ENCODE measurements around the gene KCNN3. TPM values are rescaled to one million over a fixed set of nuclear protein-coding genes. Genes with fewer than 3 reads are reported as not detected.

Gene KCNN3
- total and polyA plus RNA-seq, 2 of the 8 experiments (the other 6 are each of a cell fraction or from before 2014, with no cell fraction given), result 2.8 to 3.7 TPM

- Histone ChIP-seq H2AK5ac (ENCODE audit: low read depth, low read length) (no peak overlapping the region), H2BK120ac (replicated peaks; ENCODE audit: low read depth, low read length) (no peak overlapping the region), H3K4me1 (replicated peaks in 1 of 4; ENCODE audit: control insufficient read depth in 3 of 4, insufficient read depth in 4 of 4, low read length in 3 of 4) (peaks cover 10 to 30% (median 13%) of the 10 kb centered on the region in 4 experiments; a peak in 6 of 7 replicates), H3K56ac (replicated peaks; ENCODE audit: insufficient read length, low read depth, low read length) (no peak overlapping the region), H3K9ac (replicated peaks in 1 of 4; ENCODE audit: extremely low read depth in 1 of 4, low read depth in 3 of 4, low read length in 3 of 4) (no peak overlapping the region), H3K79me1 (ENCODE audit: low read depth, low read length) (no peaks in the 10 kb centered on the region), H2BK12ac (ENCODE audit: low read depth, low read length) (peak overlapping the region; percentile 63; the same call in 1 of the 2 replicates), H3K23ac (ENCODE audit: insufficient read length) (no peak overlapping the region), H3K27me3 (replicated peaks in 1 of 4; ENCODE audit: control insufficient read depth in 3 of 4, extremely low read depth in 1 of 4, insufficient read depth in 3 of 4, low read length in 3 of 4) (peaks cover 0 to 2% (median 0%) of the 10 kb centered on the region in 4 experiments; a peak in 1 of 7 replicates), H2BK20ac (ENCODE audit: low read length) (no peak overlapping the region), H3K14ac (ENCODE audit: insufficient read length) (no peak overlapping the region), H2BK15ac (ENCODE audit: low read length) (no peak overlapping the region; the same call in 1 of the 2 replicates), H3K4me2 (ENCODE audit: insufficient read depth in 1 of 2, low read depth in 2 of 2, low read length in 2 of 2) (no peak overlapping the region; a peak in 1 of 4 replicates), H2BK5ac (ENCODE audit: low read depth, low read length) (0 out of 2 replicates have a peak overlapping the region, but pooled peaks have one; percentile 21), H2AFZ (ENCODE audit: low read length) (no peak overlapping the region), H4K91ac (replicated peaks; ENCODE audit: insufficient read length, low read length) (no peak overlapping the region), H3K4ac (replicated peaks; ENCODE audit: insufficient read length, low read depth, low read length) (no peak overlapping the region), H3K36me3 (ENCODE audit: control insufficient read depth in 2 of 4, insufficient read depth in 4 of 4, low read length in 3 of 4) (no peaks in the 10 kb centered on the region), H3K9me3 (ENCODE audit: insufficient read depth in 2 of 2, low read depth in 1 of 2, low read length in 1 of 2) (no peaks in the 10 kb centered on the region), H3K18ac (ENCODE audit: extremely low read depth, low read length) (no peak overlapping the region), H4K5ac (ENCODE audit: insufficient read length, low read depth, low read length) (no peak overlapping the region), H4K8ac (ENCODE audit: extremely low read depth, insufficient read depth, low read length) (no peak overlapping the region; the same call in 1 of the 2 replicates), H3K79me2 (ENCODE audit: control insufficient read depth in 1 of 2, insufficient read depth in 2 of 2, low read length in 2 of 2) (no peaks in the 10 kb centered on the region), H3K23me2 (ENCODE audit: low read depth, low read length) (no peaks in the 10 kb centered on the region), H3K4me3 (ENCODE audit: extremely low read depth in 1 of 4, insufficient read depth in 2 of 4, low read depth in 3 of 4, low read length in 4 of 4) (no peak overlapping the region), H3K27ac (ENCODE audit: low read depth, low read length) (no peak overlapping the region), H4K20me1 (replicated peaks in 1 of 2; ENCODE audit: control insufficient read depth in 1 of 2, insufficient read depth in 2 of 2, low read length in 2 of 2) (no peaks in the 10 kb centered on the region)
- ChIA-PET POLR2A (ENCODE audit: partially characterized antibody) (interaction anchor here (0.8 to 1.9 kb wide), 2 partner anchors 9 to 14 kb away, joined by 3 to 5 read pairs; no protein-coding TSS in a partner anchor), CTCF (ENCODE audit: partially characterized antibody) (interaction anchor here (0.7 to 3.7 kb wide), 44 partner anchors 8 to 208 kb away, joined by 3 to 17 read pairs (median 5); no protein-coding TSS in a partner anchor)
- WGBS, 2 experiments (ENCODE audit: extremely low coverage in 1 of 2, insufficient coverage in 1 of 2, insufficient read length in 1 of 2, insufficient replicate concordance in 2 of 2, low coverage in 1 of 2, low lambda C conversion rate in 2 of 2, missing lambda C conversion rate in 1 of 2), result 57% methylated on average over 13 of the region's 13 CpGs; no CpG with 5 or more reads in 1 of the 2 experiments
- FAIRE-seq (no peak), DNase-seq (ENCODE audit: low read depth in 1 of 2, low spot score in 2 of 2) (no peak)
- TF ChIP-seq CREB1 (IDR thresholded peaks at IDR 0.05) (no peak), MAFK (IDR thresholded peaks at IDR 0.05; ENCODE audit: low read depth, low read length) (no peak), NRF1 (IDR thresholded peaks at IDR 0.05; ENCODE audit: low read depth, low read length) (no peak), RXRA (IDR thresholded peaks at IDR 0.05; ENCODE audit: insufficient read depth, low read depth, low read length) (no peak), ASH2L (IDR thresholded peaks at IDR 0.05; ENCODE audit: low read length) (no peak)
Observed at GRCh38 chr1:154862907-154863306, 7.2 kb downstream of the KCNN3 start.
